Right atrium auricular region (tissue), 2 donors: ENCODE measurements around the gene IL1F10. TPM values are rescaled to one million over a fixed set of nuclear protein-coding genes. Genes with fewer than 3 reads are reported as not detected.
A peak's percentile ranks its signal among the peaks of the same experiment; 100 is the strongest.

Experiments used
- DNase-seq: peaks from one replicate; pipeline ENCODE4 v3.0.0-alpha.2; 2019; ENCODE audit warnings: low spot score
- H3K27ac ChIP-seq, 2 donors: fragments of 200-600 bp; sonication (generic); 1 replicate in 1 of 2; 2 replicates in 1 of 2; pipeline ENCODE4 v1.5.1; 2016 to 2019
- H3K27me3 ChIP-seq, 2 donors: fragments of 200-600 bp; sonication (generic); one replicate each; pipeline versions ENCODE4 v1.5.1 to v1.6.0; 2017 to 2019
- H3K36me3 ChIP-seq: fragments of 200-600 bp; sonication (generic); one replicate; pipeline ENCODE4 v1.5.1; 2016
- H3K4me1 ChIP-seq, 2 donors: fragments of 200-600 bp; sonication (generic); one replicate each; pipeline versions ENCODE4 v1.5.1 to v1.6.0; 2017 to 2019
- H3K4me3 ChIP-seq, 2 donors: fragments of 200-600 bp; sonication (generic); 1 replicate in 1 of 2; 2 replicates in 1 of 2; pipeline ENCODE4 v1.5.1; 2017 to 2019; ENCODE audit warnings: mild to moderate bottlenecking in 1 of 2, moderate library complexity in 1 of 2
- H3K9me3 ChIP-seq, 2 donors: fragments of 200-600 bp; sonication (generic); one replicate each; pipeline ENCODE4 v1.5.1; 2019
- CTCF ChIP-seq, 2 donors: fragments of 200-600 bp; sonication (generic); IDR thresholded peaks; one replicate each; pipeline ENCODE4 v1.5.1; 2019; ENCODE audit warnings: antibody characterized with exemption in 2 of 2
- total RNA-seq, 2 donors: library from RNA; depleted of rRNA; stranded (reverse); fragments of >200 nt; gene quantifications; one replicate each; pipeline ENCODE4 v1.1.0, GENCODE V29; 2016

Gene IL1F10
- total RNA-seq, 2 donors from 2014 or later = not detected

GRCh38 chr2:113111823-113112287, 44.1 kb downstream of the IL1F10 start:
- no peak for TF ChIP-seq CTCF (IDR thresholded peaks at IDR 0.05)
- Histone ChIP-seq H3K27ac (no peak overlapping the region), H3K9me3 (no peaks in the 10 kb centered on the region), H3K36me3 (no peaks in the 10 kb centered on the region), H3K4me1 (no peaks in the 10 kb centered on the region), H3K4me3 (no peak overlapping the region), H3K27me3 (no peaks in the 10 kb centered on the region)
- DNase-seq = no peak

- TF ChIP-seq CTCF (IDR thresholded peaks at IDR 0.05) = no peak
- H3K36me3 ChIP-seq = no peaks in the 10 kb centered on the region
- H3K9me3 ChIP-seq = no peaks in the 10 kb centered on the region
- no peak overlapping the region for H3K27ac ChIP-seq
- no peaks in the 10 kb centered on the region for H3K4me1 ChIP-seq
- no peak overlapping the region for H3K4me3 ChIP-seq
- no peaks in the 10 kb centered on the region for H3K27me3 ChIP-seq
- DNase-seq = peak; percentile 49
These were observed 44.7 kb downstream of the IL1F10 start for GRCh38 chr2:113112441-113112840.

- H3K9me3 ChIP-seq = no peaks in the 10 kb centered on the region
- no peak overlapping the region for H3K4me3 ChIP-seq
- DNase-seq = no peak
- no peaks in the 10 kb centered on the region for H3K4me1 ChIP-seq
- TF ChIP-seq CTCF (IDR thresholded peaks at IDR 0.05) = no peak
- H3K27ac ChIP-seq = no peak overlapping the region
- no peaks in the 10 kb centered on the region for H3K36me3 ChIP-seq
- no peaks in the 10 kb centered on the region for H3K27me3 ChIP-seq
These were observed 45.1 kb downstream of the IL1F10 start for GRCh38 chr2:113112871-113113270.

- Histone ChIP-seq H3K27me3 (no peaks in the 10 kb centered on the region), H3K4me1 (no peaks in the 10 kb centered on the region), H3K4me3 (no peak overlapping the region), H3K9me3 (no peaks in the 10 kb centered on the region), H3K36me3 (no peaks in the 10 kb centered on the region), H3K27ac (no peak overlapping the region)
- no peak for DNase-seq
- TF ChIP-seq CTCF (IDR thresholded peaks at IDR 0.05) = no peak
These were observed 46.0 kb downstream of the IL1F10 start for GRCh38 chr2:113113807-113114206.

GRCh38 chr2:113114224-113114945, 46.6 kb downstream of the IL1F10 start:
- TF ChIP-seq CTCF (IDR thresholded peaks at IDR 0.05) = no peak
- no peaks in the 10 kb centered on the region for H3K9me3 ChIP-seq
- no peaks in the 10 kb centered on the region for H3K27me3 ChIP-seq
- H3K36me3 ChIP-seq = no peaks in the 10 kb centered on the region
- no peaks in the 10 kb centered on the region for H3K4me1 ChIP-seq
- H3K27ac ChIP-seq = no peak overlapping the region
- DNase-seq = no peak
- no peak overlapping the region for H3K4me3 ChIP-seq

- no peaks in the 10 kb centered on the region for H3K4me1 ChIP-seq
- no peak for TF ChIP-seq CTCF (IDR thresholded peaks at IDR 0.05)
- H3K27ac ChIP-seq = no peak overlapping the region
- H3K27me3 ChIP-seq = no peaks in the 10 kb centered on the region
- H3K36me3 ChIP-seq = no peaks in the 10 kb centered on the region
- no peak overlapping the region for H3K4me3 ChIP-seq
- H3K9me3 ChIP-seq = no peaks in the 10 kb centered on the region
- DNase-seq = peak; percentile 32
These were observed 47.2 kb downstream of the IL1F10 start for GRCh38 chr2:113114996-113115395.
